Testis (tissue), 3 donors: ENCODE measurements around the gene ZNF775. TPM values are rescaled to one million over a fixed set of nuclear protein-coding genes. Genes with fewer than 3 reads are reported as not detected.
A peak's percentile ranks its signal among the peaks of the same experiment; 100 is the strongest.

ENCODE experiments used
- DNase-seq: peaks from one replicate; pipeline ENCODE4 v3.0.0-alpha.2; 2019
- H3K27ac ChIP-seq, 2 donors: fragments of 200-600 bp; sonication (generic); one replicate each; pipeline ENCODE4 v1.5.1; 2019
- H3K27me3 ChIP-seq: fragments of 200-600 bp; sonication (generic); one replicate; pipeline ENCODE4 v1.5.1; 2019
- H3K36me3 ChIP-seq: fragments of 200-600 bp; sonication (generic); one replicate; pipeline ENCODE4 v1.5.1; 2017; ENCODE audit warnings: low read depth; ENCODE audit errors: missing control alignments
- H3K4me1 ChIP-seq: fragments of 200-600 bp; sonication (generic); one replicate; pipeline ENCODE4 v1.5.1; 2019
- H3K4me3 ChIP-seq, 2 donors: fragments of 200-600 bp; sonication (generic); one replicate each; pipeline ENCODE4 v1.5.1; 2017 to 2019
- H3K9me3 ChIP-seq: fragments of 200-600 bp; sonication (generic); one replicate; pipeline ENCODE4 v1.5.1; 2017
- POLR2A ChIP-seq: fragments of 450-650 bp; IDR thresholded peaks from one replicate; pipeline ENCODE4 v1.6.1; 2017; ENCODE audit warnings: antibody characterized with exemption, mild to moderate bottlenecking, moderate library complexity
- WGBS, 2 donors: methylation state at CpG; one replicate each; pipeline ENCODE4 v1.1.5; 2018; 5-methylcytosine and 5-hydroxymethylcytosine counted together
- intact Hi-C: fragments of 100-400 bp; cut with DNase I; formaldehyde crosslinking; loops from one replicate; pipeline ENCODE4 v1.15.1; 2023; ENCODE audit warnings: low total_unique reads
- polyA plus RNA-seq: library from polyadenylated mRNA; stranded (reverse); fragments of 350-450 nt; fragmentation: Illumina TruSeq; extraction: RNeasy Lipid Tissue Mini Kit (QIAGEN cat#74804); gene quantifications from one replicate; pipeline ENCODE4 v1.2.3, GENCODE V29; 2014; ENCODE audit warnings: low read depth, low replicate concordance; ENCODE audit not compliant: insufficient read depth
- total RNA-seq, 2 donors: library from RNA; depleted of rRNA; stranded (reverse); fragments of >200 nt; gene quantifications; one replicate each; pipeline ENCODE4 v1.2.3, GENCODE V29; 2016
- TF ChIP-seq, protein P1 (sequence below), 3 experiments: fragments of 450-650 bp in 2 of 3; fragments of 200-600 bp in 1 of 3; sonication (generic) in 1 of 3; IDR thresholded peaks; one replicate each; pipeline ENCODE4 v1.5.1; 2016 to 2019; ENCODE audit warnings: antibody characterized with exemption in 3 of 3, mild to moderate bottlenecking in 2 of 3, moderate library complexity in 1 of 3

The ZNF775 gene
- total and polyA plus RNA-seq, 3 donors from 2014 or later = 5.2 to 14.1 (median 11.0) TPM

DNA sequence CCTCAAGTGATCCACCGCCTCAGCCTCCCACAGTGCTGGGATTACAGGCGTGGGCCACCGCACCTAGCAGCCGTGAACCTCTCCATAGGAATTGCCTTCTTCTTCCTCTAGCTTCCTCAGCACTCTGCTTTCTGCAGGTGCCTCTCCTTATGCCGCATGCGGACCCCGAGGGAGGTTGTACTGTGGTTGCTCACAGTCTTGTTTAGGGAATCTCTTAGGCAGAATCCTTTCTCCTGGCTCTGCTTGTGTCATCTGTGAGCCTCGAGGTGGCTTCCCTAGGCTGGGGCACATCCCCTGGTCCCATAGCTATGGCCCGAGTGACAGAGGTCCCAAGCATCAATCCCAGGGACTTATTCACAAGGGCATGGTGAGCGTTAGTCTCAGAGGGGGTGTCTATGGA, 38.1 kb downstream of the ZNF775 start:
- TF ChIP-seq, protein P1, sequence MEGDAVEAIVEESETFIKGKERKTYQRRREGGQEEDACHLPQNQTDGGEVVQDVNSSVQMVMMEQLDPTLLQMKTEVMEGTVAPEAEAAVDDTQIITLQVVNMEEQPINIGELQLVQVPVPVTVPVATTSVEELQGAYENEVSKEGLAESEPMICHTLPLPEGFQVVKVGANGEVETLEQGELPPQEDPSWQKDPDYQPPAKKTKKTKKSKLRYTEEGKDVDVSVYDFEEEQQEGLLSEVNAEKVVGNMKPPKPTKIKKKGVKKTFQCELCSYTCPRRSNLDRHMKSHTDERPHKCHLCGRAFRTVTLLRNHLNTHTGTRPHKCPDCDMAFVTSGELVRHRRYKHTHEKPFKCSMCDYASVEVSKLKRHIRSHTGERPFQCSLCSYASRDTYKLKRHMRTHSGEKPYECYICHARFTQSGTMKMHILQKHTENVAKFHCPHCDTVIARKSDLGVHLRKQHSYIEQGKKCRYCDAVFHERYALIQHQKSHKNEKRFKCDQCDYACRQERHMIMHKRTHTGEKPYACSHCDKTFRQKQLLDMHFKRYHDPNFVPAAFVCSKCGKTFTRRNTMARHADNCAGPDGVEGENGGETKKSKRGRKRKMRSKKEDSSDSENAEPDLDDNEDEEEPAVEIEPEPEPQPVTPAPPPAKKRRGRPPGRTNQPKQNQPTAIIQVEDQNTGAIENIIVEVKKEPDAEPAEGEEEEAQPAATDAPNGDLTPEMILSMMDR (IDR thresholded peaks at IDR 0.05) = no peak
- no peak for TF ChIP-seq POLR2A
- H3K27me3 ChIP-seq = no peaks in the 10 kb centered on the region
- no peak overlapping the region for H3K4me3 ChIP-seq
- H3K4me1 ChIP-seq = peaks cover 5% of the 10 kb centered on the region
- no peak for DNase-seq
- 94 to 97% methylated on average over 10 of the region's 10 CpGs for WGBS, 2 donors
- no peaks in the 10 kb centered on the region for H3K36me3 ChIP-seq
- no peaks in the 10 kb centered on the region for H3K9me3 ChIP-seq
- H3K27ac ChIP-seq = no peak overlapping the region
- intact Hi-C loops = no loop called here

DNA sequence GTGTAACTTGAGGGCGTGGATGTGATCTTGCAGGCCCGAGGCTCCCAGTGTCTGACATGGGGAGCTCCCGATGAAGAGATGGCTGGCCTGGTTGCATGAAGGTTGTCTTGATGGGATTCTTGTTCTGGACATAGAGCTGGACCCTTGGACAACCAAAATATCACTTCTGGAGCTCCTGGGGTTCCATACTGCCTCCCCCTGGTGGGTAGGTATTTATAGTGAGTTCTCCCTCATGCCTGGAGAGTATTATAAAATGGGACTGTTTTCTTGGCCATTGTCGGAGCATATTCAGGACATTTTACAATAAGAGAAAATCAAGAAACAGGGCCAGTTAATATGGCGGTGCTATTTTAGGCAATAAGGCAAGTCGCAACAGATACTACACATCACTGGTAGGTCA, 38.7 kb downstream of the ZNF775 start:
- Histone ChIP-seq H3K4me1 (peaks cover 5% of the 10 kb centered on the region), H3K27me3 (no peaks in the 10 kb centered on the region), H3K4me3 (no peak overlapping the region), H3K27ac (no peak overlapping the region), H3K9me3 (no peaks in the 10 kb centered on the region), H3K36me3 (no peaks in the 10 kb centered on the region)
- TF ChIP-seq, protein P1 (IDR thresholded peaks at IDR 0.05) = no peak
- TF ChIP-seq POLR2A = no peak
- WGBS, 2 donors = 88 to 97% methylated on average over 6 of the region's 6 CpGs
- DNase-seq = peak; percentile 9
- intact Hi-C loops = no loop called here

DNA sequence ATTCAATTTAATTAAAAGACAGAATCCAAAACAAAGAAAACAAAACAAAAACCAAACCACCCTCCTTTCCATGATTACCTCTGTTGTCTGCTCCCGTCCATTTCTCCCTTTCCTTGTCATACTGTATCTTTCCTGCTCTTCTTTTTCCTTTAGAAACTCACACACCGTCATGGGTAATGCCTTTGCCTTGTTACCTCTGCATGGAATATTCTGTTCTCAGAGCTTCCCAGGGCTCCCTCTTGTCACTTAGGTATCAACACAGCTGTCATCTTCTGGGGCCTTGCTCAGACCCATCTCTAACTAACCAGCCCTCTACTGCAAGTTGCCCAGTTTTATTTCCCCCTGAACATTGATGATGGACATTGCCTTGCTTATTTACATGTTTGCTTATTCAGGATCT, 41.1 kb downstream of the ZNF775 start:
- Histone ChIP-seq H3K4me1 (peaks cover 5% of the 10 kb centered on the region), H3K9me3 (no peaks in the 10 kb centered on the region), H3K27ac (no peak overlapping the region), H3K27me3 (no peaks in the 10 kb centered on the region), H3K4me3 (no peak overlapping the region), H3K36me3 (no peaks in the 10 kb centered on the region)
- peak; percentile 3 for DNase-seq
- 57 to 65% methylated on average over 2 of the region's 2 CpGs for WGBS, 2 donors
- no peak for TF ChIP-seq POLR2A
- TF ChIP-seq, protein P1 (IDR thresholded peaks at IDR 0.05) = no peak
- intact Hi-C loops = no loop called here

DNA sequence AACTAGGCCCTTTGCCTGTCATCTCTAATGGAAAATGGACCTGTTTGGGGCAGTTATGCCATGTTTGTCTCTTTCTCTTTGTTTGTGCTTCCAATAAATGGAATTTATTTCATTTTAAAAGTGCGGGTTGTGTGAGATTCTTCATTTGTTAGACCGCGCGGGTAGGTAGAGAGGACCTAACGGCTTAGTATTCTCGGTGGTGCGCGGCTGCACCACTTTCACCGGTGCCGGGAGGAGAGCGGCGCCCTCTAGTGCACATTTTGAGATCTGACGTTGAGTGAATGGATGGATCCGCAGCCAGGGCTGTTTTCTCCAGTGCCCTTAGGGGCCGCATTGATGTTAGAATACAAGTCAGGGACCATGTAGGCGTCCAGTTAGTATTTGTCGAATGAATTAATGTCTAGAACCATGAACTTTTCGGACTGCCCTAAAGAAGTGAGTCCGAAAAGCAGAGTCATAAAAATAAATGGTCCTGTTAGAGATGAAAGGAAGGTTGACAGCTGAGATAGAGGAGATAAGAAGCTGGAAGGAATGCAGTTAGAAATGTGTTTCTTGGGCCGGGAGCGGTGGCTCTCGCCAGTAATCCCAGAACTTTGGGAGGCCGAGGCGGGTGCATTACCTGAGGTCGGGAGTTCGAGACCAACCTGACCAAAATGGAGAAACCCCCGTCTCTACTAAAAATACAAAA, 42.0 kb downstream of the ZNF775 start:
- no peaks in the 10 kb centered on the region for H3K9me3 ChIP-seq
- intact Hi-C loops = no loop called here
- no peaks in the 10 kb centered on the region for H3K36me3 ChIP-seq
- H3K4me3 ChIP-seq = peak overlapping the region in 1 of 2 donors; percentile 11
- 16 to 17% methylated on average over 27 of the region's 27 CpGs for WGBS, 2 donors
- no peak for TF ChIP-seq POLR2A
- TF ChIP-seq, protein P1 (IDR thresholded peaks at IDR 0.05) = peak; percentile 66 to 78 (median 73)
- no peaks in the 10 kb centered on the region for H3K4me1 ChIP-seq
- peak; percentile 93 for DNase-seq
- no peaks in the 10 kb centered on the region for H3K27me3 ChIP-seq
- H3K27ac ChIP-seq = no peak overlapping the region

DNA sequence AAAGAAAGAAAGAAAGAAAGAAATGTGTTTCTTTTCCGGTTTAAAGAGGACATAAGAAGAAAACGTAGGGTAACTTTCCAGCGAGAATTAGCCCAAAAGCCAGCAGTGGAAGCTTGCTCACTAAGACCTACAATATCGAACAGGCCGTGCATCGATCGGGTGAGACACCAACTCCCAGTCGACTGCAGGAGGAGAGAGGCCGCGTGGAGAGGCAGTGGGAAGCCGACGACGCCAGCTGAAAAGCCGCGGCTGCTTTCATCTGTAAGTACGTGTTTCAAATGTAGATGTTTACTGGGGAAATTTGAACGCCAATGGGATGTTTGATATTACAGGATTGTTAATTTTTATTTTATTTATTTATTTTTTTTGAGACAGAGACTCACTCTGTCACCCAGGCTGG, 42.7 kb downstream of the ZNF775 start:
- TF ChIP-seq, protein P1 (IDR thresholded peaks at IDR 0.05) = no peak
- no peak for TF ChIP-seq POLR2A
- Histone ChIP-seq H3K27me3 (no peaks in the 10 kb centered on the region), H3K9me3 (no peaks in the 10 kb centered on the region), H3K4me3 (no peak overlapping the region), H3K4me1 (no peaks in the 10 kb centered on the region), H3K27ac (no peak overlapping the region), H3K36me3 (no peaks in the 10 kb centered on the region)
- peak; percentile 15 for DNase-seq
- 53 to 58% methylated on average over 17 of the region's 17 CpGs for WGBS, 2 donors
- intact Hi-C loops = no loop called here
